Measurements from ENCODE around the gene ARL5C.

ARL5C gene, protein sequence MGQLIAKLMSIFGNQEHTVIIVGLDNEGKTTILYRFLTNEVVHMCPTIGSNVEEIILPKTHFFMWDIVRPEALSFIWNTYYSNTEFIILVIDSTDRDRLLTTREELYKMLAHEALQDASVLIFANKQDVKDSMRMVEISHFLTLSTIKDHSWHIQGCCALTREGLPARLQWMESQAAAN

DNA sequence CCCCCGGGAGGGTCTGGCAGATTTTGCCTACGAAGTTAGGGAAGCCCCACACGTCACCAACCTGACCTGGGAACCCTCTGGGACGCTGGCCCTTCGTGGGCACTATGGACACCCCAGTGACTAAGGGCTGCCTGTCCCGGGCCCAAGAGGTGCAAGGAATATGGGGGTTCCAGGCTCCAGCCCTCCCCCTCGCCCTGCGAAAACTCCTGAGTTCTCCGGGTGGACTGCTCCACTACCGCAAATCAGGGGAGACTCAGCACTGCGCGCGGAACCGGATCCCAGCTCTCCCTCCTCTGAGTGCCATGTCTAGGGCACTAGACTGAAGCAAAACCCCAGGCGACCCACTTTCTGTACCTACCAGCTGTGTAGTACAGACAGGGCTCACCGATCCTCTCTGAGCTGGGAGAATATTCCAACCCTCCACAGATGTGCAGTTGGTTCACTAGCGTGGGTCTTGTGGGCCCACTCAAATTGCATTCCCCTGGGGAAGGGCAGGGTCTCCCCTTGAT lies at the start of gene ARL5C:
Gene ARL5C (minus strand): TSS at position 321 of the 509 bp plus-strand sequence. CDS start 401 bp downstream, outside the sequence.
- no peak for DNase-seq

DNA sequence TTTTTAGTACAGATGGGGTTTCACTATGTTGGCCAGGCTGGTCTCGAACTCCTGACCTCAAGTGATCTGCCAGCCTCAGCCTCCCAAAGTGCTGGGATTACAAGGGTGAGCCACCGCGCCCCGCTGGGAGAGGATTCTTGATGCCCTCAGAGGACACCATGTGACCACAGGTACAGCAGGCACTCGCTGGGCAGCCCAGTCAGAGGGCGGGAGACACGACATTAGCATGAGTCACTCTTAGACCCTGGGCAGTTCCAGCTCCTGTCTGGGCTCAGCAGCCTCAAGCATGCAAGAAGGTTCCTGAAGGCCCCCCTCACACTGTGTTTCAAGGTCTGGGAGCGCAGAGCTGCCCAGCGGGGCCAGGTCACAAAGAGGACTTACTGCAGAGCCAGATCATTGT lies 47.9 kb upstream of the ARL5C start:
- DNase-seq, result peak in 1 of 2 experiments; percentile 26

DNA sequence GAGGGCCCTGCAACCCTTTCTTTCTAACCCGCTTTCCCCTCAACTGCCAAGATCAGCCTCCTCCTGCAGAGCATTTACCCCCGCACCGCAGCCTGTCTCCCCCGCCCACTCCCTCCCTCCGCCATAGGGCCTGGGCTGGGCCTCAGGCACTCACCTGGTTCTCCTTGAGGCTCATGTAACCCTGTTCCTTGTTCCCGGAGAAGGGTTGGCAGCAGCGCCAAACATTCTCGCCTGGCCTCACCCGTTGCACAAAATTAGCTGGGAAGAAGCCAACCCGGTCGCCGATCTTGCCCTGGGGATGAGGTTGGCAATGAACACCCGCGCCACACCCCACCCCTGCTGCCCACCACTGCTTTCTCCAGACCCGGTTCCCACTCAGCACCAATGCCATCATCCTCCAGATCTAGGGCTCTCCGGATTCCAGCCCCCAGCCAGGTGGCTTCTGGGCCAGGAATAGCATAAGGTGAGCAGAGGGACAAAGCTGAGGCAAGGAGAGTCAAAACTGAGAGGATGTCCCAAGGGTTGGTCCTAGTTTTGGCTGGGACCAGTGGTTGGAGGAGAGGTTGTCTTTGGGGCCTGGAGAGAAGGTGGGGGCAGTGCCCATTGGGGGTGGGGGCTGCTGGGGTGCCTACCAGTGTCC lies 47.0 kb upstream of the ARL5C start:
- no peak for DNase-seq

DNA sequence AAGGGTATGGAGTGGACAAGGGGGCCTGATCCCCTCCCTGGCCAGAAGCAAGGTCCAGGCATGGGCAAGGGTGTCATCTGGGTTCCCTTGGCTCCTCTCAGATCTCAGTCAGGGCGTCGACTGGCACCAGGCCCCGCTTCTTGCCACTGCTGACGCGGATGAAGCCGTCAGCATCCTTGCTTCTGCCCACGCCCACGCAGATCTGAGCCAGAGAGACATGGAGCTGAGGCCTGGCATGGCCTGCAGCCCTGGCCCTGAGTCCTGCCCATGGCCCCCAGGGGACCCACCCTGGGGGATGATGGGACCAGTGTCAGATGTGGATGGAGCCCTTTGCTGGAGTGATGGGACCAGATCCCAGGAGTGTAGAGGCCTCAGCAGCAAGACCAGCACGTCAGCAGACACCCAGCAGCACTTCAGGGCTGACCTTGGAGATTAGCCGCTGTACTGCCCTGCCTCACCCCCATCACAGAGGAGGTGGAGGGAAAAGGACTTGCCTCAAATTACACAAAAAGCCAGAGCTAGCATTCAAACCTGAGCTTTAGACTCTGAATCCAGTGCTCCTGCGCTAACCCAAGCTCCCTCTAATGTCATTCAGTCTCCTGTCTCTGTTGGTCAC lies 46.3 kb upstream of the ARL5C start:
- DNase-seq, result no peak

DNA sequence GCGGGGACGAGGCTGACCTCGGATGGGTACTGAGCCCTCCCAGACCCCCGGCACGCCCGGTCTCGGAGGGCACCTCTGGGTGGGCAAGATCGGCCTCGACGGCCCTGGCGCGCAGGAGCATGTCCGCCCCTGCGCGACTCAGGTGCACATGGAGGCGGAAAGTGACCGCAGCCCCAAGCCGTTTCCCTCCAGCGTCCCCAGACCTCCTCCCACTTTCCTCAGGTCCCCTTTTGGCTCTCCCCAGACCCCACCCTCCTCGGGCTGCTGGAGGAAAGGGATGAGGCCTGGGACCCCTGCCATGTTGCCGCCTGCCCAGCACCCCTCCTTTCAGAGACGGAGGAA lies 44.1 kb upstream of the ARL5C start:
- no peak for DNase-seq

DNA sequence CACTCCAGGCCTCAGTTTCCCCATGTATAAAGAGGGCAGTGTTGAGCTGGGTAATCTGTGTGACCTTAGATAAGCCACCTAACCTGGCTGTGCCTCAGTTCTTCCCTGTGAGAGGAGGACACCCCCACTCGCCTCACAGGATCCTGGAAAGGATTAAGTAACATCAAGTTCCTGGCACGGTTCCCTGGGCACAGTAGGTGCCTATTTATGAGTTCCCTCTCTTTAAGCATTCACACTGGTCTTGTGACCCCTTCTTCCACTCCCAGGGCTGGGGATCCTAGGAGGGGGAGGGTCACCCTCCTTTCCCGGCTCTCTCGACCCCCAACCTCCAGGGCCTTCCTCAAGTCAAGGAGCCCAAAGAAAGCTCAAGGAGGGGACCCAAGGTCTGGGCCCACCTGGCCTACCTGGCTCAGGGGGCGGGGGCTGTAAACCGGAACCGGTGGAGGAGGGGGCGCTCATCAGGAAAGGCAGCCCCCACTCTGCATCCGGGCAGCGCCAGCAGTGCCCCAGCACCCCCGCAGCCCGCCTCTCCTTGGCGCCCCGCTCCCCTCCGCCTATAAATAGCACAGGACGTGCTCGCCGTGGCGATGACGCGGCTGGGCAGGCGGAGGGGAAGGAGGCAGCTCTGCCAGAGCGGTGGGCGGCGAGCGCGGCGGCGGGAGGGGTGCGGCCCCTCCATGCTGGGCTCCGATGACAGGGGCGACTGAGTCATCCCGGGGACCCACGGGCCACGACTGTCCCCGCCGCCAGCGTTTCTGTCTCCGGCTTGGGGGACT lies 43.5 kb upstream of the ARL5C start:
- DNase-seq, result no peak

DNA sequence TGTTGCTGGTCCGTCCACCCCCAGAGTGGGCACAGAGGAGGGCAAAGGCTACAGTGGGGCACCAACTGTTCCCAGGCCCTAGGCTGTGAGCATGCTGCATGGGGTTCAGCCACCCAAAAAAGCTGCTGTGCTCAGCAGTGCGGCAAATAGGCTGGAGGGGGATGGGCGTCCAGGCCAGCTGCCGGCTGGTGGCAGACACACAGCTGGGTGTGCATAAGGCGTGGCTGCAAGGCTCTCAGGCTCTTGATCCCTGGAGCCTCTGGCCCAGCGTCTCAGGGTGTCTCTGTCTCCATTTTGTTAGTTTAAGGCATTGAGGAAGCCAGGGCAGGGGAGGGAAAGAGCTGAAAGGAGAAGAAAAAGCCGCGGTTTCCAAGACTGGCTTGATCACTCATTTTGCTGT lies 42.9 kb upstream of the ARL5C start:
- DNase-seq, result no peak

DNA sequence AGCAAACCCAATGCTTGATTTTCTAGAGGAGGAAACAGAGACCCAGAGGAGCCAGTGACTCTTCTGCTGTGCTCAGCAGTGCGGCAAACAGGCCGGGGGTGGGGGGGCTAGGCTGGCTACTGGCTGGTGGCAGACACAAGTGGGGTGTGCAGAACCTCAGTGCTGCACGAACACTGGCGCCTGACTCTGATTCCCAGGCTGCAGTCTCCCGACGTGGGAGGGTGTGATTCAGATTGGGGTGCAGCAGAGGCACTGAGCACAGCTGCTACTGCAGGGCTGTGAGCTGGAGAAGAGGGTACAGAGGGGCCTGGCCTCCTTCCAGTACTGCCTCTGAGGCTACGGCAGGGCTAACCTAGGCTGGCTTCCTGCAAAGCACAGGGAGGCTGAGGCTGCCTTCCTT lies 42.2 kb upstream of the ARL5C start:
- DNase-seq, result no peak

DNA sequence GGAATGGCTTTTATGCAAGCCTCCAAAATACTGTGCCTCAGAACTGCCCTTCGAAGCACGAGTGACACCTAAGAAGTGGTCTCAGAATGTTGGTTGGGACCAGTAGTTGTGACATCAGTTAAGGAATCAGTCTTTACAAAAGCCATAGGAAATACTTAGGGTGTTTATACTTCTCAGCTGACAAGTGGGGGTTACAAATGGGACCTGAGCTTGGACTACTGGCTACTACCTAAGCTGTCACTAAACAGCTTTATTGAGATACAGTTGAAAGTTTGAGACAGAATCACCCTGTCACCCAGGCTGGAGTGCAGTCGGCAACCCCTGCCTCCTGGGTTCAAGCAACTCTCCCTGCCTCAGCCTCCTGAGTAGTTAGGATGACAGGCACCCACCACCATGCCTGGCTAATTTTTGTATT lies 39.2 kb upstream of the ARL5C start:
- DNase-seq, result no peak

DNA sequence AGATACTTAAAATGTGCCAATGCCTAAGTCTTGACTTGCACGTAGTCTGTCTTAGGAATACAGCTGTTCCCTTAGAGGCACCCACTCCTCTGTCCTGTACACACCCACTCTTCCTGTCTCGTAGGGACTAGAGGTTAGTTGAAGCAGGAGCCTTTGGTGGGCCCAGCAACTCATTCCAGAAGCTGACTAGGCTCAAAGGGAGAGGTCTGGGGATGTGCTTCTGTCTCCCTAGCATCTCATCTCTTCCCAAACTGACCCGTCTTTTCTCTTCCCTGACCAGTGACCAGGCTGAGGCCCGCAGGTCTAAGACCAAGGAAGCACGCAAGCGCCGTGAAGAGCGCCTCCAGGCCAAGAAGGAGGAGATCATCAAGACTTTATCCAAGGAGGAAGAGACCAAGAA lies 38.3 kb upstream of the ARL5C start:
- DNase-seq, result no peak

DNA sequence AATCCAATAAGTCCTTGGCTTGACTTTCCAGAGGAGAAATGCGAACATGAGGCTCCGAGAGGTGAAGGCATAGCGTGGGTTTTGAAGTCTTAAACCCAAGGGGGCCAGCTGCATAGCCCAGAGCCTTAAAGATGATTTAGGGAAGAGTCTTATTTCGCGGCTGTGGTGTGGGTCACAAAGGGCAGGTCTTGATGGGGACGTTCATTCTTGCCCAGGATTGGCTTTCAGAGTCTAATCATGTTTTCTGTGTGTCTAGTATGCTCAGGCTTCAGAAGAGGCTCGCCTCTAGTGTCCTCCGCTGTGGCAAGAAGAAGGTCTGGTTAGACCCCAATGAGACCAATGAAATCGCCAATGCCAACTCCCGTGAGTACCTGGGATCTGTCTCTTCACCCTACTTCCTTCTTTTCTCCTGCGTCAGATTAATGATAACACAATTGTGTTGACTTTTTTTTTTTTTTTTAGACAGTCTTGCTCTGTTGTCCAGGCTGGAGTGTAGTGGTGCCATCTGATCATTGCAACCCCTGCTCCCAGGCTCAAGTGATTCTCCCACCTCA lies 35.1 kb upstream of the ARL5C start:
- DNase-seq, result no peak

DNA sequence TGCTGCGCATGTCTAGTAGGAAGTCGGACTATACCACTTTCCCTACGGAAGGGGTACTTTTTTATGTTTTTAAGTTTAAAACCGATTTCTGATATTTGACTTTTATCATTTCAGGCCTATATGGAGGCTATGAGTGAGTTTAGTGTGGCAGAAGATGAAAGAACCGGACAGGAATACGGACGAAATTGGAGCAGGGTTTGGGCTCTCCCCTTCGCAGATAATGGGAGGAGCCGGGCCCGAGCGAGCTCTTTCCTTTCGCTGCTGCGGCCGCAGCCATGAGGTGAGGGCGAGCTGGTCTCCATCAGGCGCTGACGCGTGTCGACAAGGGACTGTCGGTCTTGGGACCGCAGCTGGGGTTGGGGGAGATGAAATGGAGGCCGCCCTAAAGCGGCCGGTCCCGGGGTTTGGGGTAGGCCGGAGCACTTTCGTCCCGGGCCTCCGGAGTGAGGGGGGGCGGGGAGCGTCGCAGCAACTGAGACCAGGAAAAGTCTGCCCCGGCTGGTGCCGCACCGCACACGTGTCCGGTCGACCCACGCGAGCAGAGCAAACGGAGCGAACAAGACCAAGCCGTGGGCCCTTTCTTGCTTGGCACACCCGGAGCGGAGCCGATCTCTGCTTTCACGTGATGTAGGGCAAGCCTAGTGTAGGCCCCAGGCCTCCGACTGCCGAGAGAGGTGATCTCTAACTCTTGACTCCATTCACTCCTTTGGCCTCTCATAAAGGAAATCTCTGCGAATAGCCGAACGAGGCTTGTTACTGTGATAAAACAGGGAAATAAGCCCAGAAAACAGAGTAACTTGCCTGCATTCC lies 34.3 kb upstream of the ARL5C start, which contains the start of gene RPL19:
Gene RPL19 (plus strand): TSS at position 214 of the 810 bp plus-strand sequence. CDS start 62 bp downstream, at position 276.
- DNase-seq, result peak in 1 of 2 experiments; percentile 71

DNA sequence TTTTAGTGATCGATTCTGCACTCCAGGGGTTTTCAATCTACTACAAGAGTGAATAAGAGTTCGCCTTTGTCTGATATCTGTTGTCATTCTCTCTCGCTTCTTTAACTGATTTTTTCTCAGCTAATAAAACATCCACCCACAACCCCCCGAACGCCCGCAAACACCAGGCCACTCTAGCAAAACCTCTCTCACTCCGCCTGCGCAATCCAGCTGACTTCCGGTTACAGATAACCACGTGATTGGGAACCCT lies 33.8 kb upstream of the ARL5C start:
- DNase-seq, result peak; percentile 71 to 92

DNA sequence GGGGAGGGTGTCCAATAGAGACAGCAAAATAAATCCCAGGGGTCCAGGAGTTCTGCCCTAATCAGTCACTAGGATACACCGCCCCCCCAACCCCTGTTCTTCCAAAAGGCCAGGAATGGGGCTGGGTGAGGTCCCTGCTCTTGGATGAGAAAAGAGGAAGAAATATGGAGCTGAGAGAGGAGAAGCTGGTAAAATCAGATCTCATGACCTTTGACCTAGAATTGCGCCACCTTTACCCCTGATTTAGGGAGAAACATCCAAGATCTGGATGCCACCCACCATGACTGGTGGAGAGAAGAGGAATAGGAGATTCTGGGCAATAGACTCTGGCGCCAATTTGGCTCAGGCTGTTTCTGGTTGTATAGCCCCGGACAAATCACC lies 32.2 kb upstream of the ARL5C start:
- DNase-seq, result no peak

DNA sequence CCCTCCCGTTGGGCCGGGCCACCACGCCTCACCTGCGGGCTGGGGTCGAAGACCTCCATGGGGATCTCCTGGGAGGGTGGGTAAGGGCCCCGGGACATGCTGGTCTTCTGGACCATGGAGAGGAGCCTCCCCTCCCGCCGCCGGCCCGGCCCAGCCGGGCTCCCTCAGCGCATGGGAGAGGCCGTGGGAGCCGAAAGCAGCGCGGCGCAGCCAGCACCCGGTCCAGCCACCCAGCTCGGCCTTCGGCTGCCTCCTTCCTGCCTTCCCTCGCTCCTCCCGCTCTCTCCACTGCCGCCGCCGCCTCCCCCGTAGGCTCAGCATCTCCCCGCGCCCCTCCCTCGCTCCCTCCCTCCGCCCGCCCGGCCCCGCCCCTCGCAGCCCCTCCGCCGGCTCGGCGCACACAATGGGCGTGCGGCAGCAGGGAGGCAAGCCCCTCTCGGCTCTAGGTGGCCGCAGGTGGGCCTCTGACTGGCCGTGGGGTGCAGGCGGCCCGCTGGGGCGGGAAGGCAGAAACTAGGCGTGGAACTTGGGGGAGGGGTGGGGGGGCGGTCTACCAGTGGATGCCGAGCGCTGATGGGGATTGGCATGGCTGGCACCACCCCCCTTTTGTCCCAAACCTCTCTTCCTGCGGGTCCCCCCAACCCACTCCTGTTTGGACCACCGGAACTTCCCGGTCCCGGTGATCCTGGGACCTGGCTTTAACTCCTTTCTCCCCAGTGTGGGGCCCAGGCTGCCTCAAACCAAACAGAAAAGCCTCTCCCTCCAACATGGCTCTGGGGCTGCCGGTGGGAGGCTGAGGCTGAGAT lies 31.6 kb upstream of the ARL5C start, which contains the start of gene CACNB1:
Gene CACNB1 (minus strand): TSS at position 290 of the 806 bp plus-strand sequence. CDS start 174 bp downstream, at position 116.
- DNase-seq, result peak in 1 of 2 experiments; percentile 68

DNA sequence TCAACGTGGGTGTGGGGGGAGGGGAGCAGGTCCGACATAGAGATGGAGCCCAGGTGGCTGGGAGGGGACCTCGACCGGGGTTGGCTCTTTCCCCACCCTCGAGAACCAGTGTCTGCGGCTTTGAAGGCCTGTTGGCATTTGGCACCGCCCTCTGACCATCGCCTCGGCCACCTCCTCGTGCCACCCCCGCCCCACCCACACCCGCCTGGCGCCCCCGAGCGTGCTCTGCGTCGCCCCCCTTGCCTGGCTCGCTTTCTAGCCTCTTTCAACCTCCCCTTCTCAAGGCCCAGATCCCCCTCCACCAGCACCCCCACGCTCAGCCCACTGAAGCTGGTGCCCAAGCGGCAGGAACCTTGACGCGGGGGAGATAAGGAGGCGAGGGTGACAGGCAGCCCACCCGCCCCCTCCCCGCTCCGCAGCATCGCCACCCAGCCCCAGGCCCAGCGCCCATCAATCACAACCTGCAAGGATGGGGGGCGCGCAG lies 30.9 kb upstream of the ARL5C start:
- peak in 1 of 2 experiments; percentile 54 for DNase-seq

DNA sequence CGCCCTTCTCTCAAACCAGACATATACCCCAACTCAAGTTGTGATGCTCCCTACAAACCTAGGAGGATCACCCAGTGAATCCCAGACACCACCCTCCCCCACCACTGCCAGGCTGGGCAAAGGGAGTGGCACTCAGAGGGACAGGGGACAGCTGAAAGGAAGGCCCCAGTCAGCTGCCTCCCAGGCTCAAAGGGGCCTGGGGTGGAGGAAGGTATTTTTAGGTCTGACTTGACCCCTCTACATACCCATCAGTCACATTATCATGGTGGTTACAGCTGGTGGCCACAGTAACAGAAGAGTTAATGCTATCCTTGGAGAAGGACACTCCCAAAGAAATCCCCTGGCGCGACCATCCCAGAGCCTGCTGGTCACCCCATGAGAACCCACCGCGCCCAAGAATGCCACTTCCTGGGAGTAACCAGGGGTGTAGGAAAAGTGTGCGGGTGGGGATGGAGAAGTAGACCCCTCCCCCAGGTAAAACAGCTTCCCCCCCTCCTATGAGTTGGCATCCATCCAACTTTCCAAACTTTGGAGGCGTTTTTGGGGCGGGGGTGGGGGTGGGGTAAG lies 30.4 kb upstream of the ARL5C start:
- no peak for DNase-seq

DNA sequence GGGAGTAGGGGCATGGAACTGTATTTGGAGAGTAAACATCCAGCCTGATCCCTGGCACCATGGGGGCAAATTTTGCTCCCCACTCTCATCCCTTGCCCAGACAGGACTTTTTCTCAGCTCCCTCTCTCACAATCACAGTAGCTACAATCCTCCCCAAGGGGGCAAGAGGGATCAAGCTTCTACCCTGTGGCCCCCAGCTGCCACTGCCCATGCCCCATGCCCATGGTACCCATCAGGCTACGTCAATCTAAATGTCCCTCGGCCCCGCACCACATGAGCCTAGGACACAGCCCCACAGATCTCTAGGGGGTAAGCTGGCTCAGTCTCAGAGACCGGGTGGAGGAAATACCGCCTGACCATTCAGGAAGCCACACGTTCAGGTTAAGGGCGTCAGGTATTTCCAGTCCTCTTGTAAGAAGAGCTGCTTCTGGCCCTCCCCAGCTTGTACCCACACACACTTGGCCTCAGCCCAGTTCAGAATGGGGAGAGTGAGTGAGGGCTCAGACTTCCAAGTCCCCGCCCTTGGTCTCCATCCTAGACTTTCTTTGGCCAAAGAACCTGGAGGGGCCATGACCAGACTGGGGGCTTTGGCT lies 29.7 kb upstream of the ARL5C start:
- no peak for DNase-seq

DNA sequence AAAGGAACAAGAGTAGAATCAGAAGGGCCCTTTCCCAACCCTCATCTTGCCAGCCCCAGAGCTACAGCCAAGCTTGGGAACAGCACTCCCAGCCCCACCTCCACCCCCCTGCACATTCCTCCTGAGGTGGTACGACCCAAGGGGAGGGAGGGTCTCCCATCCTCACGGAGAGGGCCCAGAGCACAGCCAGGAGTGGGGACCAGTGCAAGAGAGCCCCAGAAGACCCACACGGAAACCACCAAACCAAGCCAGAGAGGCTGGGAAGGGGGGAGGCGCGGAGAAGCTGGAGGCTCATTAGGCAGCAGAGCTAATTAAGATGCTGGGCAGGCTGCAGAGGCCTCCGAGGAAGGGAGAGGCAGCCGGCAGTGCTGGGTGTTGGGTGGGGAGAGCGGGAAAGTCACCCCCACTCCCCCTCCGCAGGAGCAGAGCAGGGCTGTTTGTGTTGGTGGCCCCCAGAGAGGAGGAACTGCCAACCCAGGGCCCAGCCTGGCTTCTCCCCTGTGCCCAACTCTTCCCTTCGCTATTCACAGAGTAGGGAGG lies 29.1 kb upstream of the ARL5C start:
- no peak for DNase-seq

All from SW 1271 (cell line).